HG03196 (cell line): ENCODE measurements around the gene CACNA1F.

ENCODE experiments used
- ATAC-seq: cut with Tn5 transposase; IDR thresholded peaks from one replicate; pipeline ENCODE4 v1.9.1; 2021; ENCODE audit not compliant: unreplicated experiment

Gene CACNA1F

DNA sequence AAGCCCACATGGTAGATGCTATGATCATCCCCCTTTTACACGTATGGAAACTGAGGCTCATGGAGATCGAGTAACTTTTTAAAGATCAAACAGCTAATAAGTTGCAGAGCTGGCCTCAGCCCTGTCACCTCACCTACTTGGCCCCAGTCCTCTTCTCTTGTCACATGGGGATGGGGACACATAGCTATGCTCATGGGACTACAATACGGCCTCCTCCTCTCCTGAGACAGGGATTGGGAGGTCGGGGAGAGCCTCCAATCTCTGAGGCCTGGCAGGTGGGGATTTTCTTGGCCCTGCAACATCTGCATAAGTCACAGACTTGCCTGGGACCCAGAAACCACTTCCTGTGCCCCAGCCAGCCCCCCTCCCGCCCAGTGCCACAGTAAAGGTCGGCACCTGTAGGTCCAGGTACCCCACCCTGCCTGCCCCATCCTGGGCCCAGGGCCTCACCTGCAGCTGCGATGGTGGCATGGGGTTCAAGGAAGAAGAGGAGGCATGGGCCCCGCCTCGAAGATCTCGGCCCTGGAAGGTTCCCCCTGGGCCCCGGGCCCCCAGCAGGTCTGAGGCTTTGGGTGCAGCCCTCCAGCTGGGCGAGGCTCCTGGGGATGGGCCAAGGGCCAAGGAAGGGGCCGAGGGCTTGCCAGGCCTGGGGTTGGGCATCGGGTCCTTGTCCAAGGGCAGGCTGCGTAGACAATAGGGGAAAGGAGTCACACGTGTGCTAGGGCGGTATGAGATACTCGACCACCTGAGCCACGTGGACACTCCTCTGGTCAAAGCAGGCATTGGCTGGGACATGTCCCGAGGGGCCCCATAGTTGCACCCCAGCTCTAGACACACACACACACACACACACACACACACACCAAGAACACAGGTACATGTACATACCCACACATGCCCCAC, 25.0 kb upstream of the CACNA1F start:
- ATAC-seq, result no peak

DNA sequence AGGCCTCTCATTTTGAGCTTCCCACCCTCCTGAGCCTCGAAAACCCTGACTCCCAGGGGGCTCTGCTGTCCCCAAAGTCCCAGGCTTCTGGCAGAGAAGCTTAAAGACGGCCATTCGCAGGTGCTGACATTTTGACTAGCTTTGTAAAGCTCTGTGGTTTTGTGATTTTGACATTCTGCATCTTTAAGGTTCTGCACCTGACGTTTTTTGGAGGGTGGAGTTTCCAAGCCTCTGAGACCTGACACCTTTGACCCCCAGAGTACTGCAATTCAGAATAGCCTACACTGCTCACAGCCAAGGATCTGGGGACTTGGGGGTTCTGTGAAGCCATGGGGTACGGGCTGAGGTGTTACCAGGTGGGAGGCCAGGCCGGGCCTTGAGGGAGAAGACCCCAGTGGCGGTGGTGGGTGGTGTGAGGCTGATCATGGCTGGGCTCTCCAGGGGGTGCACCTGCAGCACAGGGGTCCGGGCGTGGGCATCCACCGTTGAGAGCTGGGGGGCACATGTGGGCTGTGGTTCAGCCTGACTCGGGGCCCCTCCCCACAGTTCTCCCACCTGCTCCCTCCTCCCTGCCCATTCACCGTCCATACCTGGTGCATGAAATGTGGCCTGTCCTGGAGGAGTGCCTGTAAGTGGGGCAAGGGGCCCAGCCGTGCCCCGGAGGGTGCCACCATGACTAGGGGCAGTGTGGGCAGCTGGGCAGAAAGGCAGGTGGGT, 24.1 kb upstream of the CACNA1F start:
- ATAC-seq, result no peak

DNA sequence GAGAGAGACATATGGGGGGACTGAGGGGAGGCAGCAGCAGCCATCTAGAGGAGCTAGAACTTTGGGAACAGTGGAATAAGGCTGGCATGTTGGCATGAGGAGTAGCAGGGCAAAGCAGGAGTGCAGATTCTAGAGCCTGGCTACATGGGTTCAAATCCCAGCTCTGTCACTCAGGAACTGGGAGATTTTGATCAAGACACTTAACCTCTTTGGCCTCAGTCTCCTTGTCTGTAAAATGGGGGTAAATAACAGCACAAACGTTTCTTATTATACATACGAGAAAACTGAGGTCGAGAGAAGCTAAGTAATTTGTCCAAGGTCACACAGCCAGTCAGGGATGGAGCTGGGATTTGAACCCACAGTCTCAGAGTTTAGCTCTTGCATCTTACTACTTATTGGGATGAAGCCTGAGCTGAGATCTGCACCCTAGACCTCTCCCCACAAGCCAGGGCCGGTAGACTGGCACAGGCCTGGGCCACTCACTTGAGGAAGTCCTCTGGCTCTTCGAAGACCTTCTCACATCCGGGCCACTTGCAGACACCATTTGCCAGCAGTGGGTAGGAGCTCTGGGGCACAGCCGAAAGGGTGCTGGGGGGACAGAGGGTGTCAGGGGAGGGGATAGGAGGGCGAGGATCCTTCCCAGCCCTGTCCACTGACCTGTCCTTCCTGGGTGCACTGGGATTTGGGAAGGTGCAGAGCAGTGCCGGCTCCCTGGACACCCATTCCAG, 23.3 kb upstream of the CACNA1F start:
- ATAC-seq, result no peak

DNA sequence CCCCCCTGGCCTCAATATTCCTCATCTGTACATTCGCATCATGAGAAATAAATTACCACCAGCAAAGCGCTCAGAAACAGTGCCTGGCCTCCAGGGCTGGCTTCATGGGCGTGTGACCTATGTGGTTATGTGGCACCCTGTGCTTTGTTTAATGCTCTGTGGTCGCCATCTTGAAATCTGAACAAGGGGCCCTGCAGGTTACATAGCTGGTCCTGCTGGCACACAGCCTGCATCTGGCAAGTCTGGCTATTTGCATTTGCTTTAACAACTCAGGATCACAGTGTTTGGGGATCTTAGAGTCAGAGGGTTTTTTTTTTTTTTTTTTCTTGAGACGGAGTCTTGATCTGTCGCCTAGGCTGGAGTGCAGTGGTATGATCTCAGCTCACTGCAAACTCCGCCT, 21.5 kb upstream of the CACNA1F start:
- ATAC-seq, result no peak

- no peak for ATAC-seq
Observed at GRCh38 chrX:49251325-49251724, 18.2 kb upstream of the CACNA1F start.

DNA sequence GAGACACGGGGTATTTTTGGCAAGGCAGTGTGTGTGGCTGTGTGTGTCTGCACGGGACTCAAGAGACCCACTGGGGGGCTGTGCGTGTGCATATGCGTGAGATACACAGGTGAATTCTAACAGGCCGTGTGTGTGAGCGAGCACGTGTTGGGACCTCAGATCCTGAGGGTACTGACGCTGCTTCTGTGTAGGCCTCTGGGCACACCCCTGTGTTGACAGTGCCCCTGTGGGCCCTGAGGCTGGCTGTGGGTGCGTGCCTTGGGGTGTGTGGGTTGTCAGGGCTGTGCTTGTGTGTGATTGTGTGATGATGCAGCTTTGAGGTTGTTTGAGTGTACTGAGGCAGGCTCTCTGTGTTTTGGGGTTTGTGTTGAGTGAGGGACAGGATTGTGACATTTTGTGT, 17.4 kb upstream of the CACNA1F start:
- ATAC-seq, result no peak

DNA sequence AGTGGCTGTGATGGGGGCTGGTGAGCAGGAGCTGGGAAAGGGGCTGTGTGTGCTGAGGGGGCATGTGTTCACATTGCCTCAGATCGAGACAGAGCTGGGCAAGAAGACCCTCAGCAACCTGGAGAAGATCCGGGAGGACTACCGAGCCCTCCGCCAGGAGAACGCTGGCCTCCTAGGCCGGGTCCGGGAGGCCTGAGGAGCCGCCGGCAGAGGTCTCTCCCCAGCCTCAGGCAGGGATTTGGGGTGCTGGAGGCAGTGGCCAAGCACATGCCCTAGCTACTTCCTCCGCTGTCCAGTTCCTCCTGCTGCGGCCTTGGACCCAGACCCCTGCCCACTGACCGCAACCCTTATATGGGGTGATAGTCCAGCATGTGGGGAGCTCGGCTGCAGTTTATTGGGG, 16.9 kb upstream of the CACNA1F start:
- ATAC-seq, result no peak

DNA sequence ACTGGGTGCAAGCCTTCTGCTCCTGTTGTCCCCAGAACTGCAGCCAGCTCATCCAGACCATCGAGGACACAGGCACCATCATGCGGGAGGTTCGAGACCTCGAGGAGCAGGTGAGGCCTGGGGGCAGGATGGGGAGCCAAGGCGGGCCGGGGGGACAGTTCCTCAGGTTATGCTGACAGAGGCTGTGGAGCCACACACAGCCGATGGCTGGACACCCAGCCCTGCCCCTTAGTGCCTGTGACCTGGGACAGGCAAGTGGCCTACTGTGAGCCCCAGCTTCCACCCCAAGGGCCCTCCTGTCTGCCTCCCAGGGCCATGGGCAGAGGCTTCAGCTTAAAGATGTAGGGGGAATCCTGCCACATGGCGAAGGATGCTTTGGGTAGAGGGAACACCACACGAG, 16.5 kb upstream of the CACNA1F start:
- no peak for ATAC-seq

DNA sequence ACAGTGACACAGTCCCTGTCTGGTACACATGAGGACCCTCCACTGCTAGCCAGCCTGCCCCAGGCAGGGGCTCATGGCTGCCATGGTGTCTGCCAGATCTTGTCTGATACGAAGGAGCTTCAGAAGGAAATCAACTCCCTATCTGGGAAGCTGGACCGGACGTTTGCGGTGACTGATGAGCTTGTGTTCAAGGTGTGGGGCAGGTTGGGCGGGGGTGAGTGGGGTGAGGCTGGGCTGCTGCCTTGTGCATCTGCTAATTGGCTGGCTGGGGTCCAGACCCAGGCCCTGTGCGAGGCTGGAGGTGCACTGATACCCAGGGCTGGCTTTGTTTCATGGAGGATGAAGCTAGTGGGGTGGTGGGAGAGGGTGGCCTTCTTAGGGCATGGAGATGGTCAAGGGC, 15.9 kb upstream of the CACNA1F start:
- no peak for ATAC-seq

GRCh38 chrX:49247916-49248811, 15.0 kb upstream of the CACNA1F start:
- ATAC-seq, result no peak

DNA sequence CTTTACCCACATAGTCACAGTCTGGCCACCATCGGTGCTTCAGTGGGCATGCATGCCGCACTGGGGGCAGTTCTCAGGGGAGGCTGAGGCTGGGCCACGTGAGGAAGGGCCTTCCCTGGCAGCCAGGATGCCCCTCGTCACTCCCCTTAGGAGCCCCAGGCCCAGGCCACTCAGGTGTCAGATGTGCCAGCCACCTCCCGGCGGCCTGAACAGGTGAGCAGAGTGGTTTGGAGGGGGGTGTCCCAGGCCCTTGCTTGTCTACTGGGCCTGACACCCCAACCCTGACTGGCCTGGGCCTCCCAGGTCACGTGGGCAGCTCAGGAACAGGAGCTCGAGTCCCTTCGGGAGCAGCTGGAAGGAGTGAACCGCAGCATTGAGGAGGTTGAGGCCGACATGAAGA, 14.2 kb upstream of the CACNA1F start:
- no peak for ATAC-seq

- no peak for ATAC-seq
Observed at GRCh38 chrX:49246541-49246940, 13.4 kb upstream of the CACNA1F start.

DNA sequence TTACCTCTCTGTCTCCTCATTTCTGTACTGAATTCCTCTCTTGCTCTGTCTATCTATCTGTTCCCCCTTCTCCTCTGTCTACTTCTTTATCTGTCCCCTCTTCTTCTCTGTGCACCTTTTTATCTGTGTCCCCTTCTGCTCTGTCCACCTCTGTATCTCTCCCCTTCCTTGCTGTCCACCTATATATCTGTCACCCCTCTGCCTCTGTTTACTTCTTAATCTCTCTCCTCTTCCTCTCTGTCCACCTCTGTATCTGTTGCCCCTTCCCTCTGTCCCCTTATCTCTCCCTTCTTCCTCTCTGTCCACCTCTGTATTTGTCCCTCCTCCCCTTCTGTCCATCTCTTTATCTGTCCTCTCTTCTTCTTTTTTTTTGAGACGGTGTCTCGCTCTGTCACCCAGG, 11.1 kb upstream of the CACNA1F start:
- no peak for ATAC-seq

- no peak for ATAC-seq
Observed at GRCh38 chrX:49243166-49243565, 10.0 kb upstream of the CACNA1F start.

- no peak for ATAC-seq
Observed at GRCh38 chrX:49242545-49243066, 9.5 kb upstream of the CACNA1F start.

DNA sequence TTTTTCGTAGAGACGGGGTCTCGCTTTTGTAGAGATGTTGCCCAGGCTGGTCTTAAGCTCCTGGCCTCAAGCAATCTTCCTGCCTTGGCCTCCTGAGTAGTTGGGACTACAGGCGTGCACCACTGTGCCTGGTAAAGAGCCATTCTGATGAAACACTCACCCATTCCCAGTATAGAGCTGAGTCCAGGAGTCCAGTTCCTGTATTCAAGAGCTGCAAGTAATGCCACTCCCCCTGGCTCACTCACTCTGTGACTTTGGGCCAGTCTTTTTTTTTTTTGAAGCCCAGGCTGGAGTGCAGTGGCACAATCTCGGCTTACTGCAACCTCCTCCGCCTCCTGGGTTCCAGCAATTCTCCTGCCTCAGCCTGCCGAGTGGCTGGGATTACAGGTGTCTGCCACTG, 5.6 kb upstream of the CACNA1F start:
- no peak for ATAC-seq

- no peak for ATAC-seq
Observed at GRCh38 chrX:49237060-49237459, 3.9 kb upstream of the CACNA1F start.

GRCh38 chrX:49233887-49234555, 881 bp upstream of the CACNA1F start:
- ATAC-seq, result no peak

DNA sequence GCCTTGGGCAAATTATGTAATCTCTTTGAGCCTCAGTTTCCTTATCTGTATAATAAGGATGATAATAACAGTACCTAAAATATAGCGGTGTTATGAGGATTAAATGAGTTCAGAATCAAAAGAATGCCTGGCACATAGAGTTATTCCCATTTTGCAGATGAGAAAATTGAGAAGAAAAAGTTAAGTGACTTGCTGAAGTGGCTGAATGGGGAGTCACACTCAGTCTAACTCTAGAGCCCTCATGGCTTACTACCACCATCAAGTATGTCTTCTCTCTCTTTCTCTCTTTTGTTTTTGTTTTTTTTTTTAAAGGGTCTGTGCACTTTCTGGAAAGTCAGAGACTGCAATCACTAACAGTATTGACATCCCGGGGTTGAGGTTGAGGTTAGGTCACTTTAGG, 615 bp downstream of the CACNA1F start:
- no peak for ATAC-seq
